ENCODE measurements around the gene ADISSP.

DNA sequence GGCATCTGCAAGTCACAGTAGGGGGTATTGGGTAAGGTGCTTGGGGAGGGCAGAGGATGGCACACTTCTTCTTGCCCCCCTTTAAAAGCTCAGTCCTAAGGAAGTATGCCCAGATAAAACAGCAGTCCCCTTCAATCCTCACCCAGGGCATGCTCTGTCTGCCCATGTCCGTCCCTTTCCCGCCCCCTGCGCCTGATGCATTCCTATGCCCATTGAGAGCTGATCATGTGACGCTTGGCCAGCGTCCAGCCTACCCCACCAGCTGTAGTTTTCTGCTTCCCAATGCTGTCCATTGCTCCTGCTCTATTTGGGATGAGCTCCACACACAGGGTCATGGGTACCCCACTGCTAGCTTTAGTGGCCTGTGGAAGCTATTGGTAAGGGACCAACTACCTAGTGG lies 63.5 kb downstream of the ADISSP start:
- TF ChIP-seq CTCF (IDR thresholded peaks at IDR 0.05; ENCODE audit: low read length) (no peak), EZH2 (IDR thresholded peaks at IDR 0.05; ENCODE audit: borderline replicate concordance, low read length) (no peak)

Data from OCI-LY1 (cell line).